HG03565 (cell line): ENCODE data around the gene TRAPPC4.
"Not testable (repeated sequence)": the region's sequence is repeated elsewhere in the genome, so short reads cannot be mapped to it uniquely, and the experiment has no call there.

Source experiments
- ATAC-seq: cut with Tn5 transposase; IDR thresholded peaks from one replicate; pipeline ENCODE4 v1.9.1; 2021; ENCODE audit warnings: mild to moderate bottlenecking, moderate library complexity; ENCODE audit not compliant: unreplicated experiment

Gene TRAPPC4

GRCh38 chr11:119018074-119018938 lies at the start of gene TRAPPC4, which contains the start of gene RPS25:
TRAPPC4 (plus strand) TSS chr11:119018766; CDS start chr11:119018796, 30 bp downstream.
RPS25 (minus strand) TSS chr11:119018343; CDS start chr11:119018284, 59 bp downstream.
- ATAC-seq = peak; percentile 74

DNA sequence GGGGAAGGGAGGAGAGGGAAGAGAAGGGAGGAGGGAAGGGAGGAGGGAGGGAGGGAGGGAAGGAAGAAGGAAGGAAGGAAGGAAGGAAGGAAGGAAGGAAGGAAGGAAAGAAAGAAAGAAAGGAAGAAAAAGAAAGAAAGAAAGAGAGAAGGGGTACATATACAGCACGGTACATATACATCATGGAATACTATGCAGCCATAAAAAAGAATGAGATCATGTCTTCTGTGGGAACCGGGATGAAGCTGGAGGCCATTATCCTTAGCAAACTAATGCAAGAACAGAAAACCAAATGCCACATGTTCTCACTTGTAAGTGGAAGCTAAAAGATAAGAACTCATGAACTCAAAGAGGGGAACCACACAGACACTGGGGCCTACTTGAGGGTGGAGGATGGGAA lies 49.1 kb upstream of the TRAPPC4 start:
- ATAC-seq = not testable (repeated sequence)

DNA sequence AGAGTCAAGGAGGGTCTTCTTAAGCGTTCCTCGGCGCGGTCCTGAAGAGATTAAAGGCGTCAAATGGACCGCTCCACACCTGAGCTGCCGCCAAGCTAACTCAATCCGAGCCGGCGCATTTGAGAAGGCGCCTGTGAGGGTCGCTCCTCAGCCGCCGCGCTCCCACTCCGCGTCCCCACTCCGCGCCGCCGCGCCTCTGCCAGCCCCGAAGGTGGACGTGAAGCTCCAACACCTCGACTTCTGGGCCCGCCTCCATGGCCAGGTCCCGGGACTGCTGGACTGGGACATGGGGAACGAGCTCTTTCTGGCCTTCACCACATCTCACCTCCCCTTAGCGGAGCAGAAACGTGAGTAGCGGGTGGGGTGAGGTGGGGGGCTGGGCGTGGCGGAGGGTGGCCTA lies 46.9 kb upstream of the TRAPPC4 start, which contains the start of gene FOXR1:
Gene FOXR1, plus strand, starts transcription at position 116 of the 400 bp plus-strand sequence. Its CDS starts 171 bp downstream, at position 287.
- no peak for ATAC-seq

GRCh38 chr11:118973985-118974384 lies 44.6 kb upstream of the TRAPPC4 start:
- no peak for ATAC-seq

- no peak for ATAC-seq
Measured at GRCh38 chr11:118975771-118976709, 42.5 kb upstream of the TRAPPC4 start.

- ATAC-seq = no peak
Measured at GRCh38 chr11:118979434-118979833, 39.1 kb upstream of the TRAPPC4 start.

DNA sequence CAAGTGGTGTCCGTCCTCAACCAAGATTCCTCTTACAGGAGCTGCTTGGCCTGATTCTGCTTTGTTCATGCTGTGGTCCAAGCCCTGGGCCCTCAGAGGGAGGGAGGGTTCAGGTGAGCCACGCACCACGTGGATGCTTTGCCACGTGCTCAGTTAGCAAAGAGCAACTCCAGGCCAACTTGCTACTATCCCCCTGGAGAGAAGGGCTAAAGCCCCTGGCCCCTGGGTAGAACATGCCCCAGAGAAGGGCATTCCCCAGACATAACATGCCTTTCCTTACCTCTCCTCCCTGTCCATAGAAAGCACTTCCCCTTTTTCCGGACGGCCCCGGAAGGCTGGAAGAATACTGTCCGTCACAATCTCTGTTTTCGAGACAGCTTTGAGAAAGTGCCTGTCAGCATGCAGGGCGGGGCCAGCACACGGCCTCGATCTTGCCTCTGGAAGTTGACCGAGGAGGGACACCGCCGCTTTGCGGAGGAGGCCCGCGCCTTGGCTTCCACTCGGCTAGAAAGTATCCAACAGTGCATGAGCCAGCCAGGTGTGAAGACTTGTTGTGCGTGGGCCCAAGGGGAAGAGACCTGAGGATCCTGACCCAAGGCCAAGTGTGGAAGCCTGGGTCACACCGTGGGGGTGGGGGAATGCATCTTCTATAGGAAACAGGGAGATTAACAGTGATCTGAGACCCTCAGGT lies 38.2 kb upstream of the TRAPPC4 start:
- ATAC-seq = no peak

DNA sequence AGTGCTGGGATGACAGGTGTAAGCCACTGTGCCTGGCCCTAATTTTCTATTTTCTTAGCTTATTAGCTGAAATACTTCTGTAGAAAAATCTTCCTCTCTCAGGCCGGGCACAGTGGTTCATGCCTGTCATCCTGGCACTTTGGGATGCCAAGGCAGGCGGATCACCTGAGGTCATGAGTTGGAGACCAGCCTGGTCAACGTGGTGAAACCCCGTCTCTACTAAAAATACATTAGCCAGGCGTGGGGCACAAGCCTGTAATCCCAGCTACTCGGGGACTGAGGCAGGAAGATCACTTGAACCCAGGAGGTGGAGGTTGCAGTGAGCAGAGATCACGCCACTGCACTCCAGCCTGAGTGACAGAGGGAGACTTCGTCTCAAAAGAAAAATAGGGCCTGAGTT lies 34.2 kb upstream of the TRAPPC4 start:
- ATAC-seq = not testable (repeated sequence)

- no peak for ATAC-seq
Measured at GRCh38 chr11:118984825-118985224, 33.7 kb upstream of the TRAPPC4 start.

GRCh38 chr11:118988280-118988679 lies 30.3 kb upstream of the TRAPPC4 start:
- ATAC-seq = no peak

GRCh38 chr11:118991486-118992038 lies 27.0 kb upstream of the TRAPPC4 start:
- ATAC-seq = not testable (repeated sequence)

- ATAC-seq = no peak
Measured at GRCh38 chr11:118996926-118997626, 21.5 kb upstream of the TRAPPC4 start.

DNA sequence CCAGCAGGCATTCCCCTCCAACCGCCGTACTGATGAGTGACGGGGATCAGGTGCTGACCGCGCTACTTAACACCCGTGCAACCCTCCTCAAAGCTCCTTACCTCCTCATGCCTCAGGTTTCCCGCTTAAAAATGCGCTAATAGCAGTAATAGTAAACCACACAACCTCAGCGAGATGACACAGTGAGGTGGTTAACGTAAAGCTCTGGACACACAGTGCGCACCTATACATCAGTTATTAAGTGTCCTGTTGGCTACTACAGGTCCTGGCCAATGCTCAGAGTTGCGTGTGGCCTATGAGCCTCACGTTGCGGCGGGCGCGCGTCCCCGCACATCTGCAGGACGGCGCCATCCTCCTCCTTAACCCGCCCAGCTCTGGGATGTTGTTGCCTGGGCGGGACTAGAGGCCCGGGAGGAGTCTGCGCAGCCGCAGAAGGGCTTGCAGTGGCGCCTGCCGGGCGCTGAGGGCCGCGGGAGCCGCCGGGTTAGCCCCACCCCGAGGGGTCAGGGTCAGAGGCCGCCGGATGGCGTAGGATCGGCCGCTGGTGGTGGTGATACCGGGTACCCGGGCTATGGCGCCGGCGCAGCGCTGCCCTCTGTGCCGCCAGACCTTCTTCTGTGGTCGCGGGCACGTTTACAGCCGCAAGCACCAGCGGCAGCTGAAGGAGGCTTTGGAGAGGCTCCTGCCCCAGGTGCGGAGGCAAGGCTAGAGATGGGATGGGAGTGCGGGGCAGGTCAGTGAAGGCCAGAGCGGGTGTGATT lies 20.8 kb upstream of the TRAPPC4 start, which contains the start of gene CENATAC:
Gene CENATAC, plus strand, starts transcription at position 512 of the 761 bp plus-strand sequence. Its CDS starts 60 bp downstream, at position 572.
- ATAC-seq = peak; percentile 82

DNA sequence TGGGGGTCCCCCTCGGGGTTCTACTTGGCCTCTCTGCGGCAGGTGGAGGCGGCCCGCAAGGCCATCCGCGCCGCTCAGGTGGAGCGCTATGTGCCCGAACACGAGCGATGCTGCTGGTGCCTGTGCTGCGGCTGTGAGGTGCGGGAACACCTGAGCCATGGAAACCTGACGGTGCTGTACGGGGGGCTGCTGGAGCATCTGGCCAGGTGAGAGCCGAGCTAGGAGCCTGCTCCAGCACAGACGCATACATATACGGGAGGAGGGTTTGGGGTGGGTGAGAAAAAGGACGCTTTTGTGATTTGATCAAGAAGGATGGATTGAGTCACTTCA lies 20.2 kb upstream of the TRAPPC4 start:
- ATAC-seq = no peak

GRCh38 chr11:118998822-118999221 lies 19.7 kb upstream of the TRAPPC4 start:
- ATAC-seq = no peak

DNA sequence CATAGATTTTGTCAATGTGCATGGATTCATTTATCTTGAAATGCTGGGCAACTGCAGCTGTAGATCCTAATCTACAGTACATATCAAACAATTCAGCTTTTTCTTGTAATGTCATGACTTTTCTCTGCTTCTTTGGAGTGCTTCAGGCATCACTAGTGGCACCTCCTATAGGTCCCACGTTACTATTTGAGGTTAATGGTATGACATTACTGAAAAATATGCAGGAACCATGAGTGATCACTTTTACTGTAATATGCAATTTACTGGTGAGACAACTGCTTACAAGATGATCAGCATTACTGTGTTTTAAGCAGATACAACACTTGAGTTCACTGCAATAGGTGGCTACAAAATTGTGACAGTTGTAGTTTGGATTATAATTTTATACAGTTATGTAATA lies 17.7 kb upstream of the TRAPPC4 start:
- no peak for ATAC-seq

GRCh38 chr11:119006656-119007055 lies 11.9 kb upstream of the TRAPPC4 start:
- no peak for ATAC-seq

GRCh38 chr11:119011476-119012053 lies 7.0 kb upstream of the TRAPPC4 start:
- ATAC-seq = no peak
